Measurements from ENCODE around the gene HTN3. TPM values are rescaled to one million over a fixed set of nuclear protein-coding genes. Genes with fewer than 3 reads are reported as not detected.

HTN3 gene
- total RNA-seq, 1 donor, result not detected

DNA sequence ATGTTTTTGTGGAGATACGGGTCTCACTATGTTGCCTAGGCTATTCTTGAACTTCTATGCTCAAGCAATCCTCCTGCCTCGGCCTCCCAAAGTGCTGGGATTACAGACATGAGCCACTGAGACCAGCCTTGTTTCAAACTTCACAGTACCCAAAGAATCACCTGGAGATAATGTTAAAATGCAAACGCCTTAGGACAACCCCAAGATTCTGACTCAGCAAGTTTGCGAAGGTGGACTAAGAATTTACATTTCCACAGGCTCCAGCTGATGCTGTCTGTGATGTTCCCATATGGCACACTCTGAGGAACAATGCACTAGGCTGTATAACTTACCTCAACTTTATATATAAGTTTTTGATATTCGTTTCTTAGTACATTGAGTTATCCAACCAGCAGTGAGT, 33.5 kb upstream of the HTN3 start:
- TF ChIP-seq, protein P1, sequence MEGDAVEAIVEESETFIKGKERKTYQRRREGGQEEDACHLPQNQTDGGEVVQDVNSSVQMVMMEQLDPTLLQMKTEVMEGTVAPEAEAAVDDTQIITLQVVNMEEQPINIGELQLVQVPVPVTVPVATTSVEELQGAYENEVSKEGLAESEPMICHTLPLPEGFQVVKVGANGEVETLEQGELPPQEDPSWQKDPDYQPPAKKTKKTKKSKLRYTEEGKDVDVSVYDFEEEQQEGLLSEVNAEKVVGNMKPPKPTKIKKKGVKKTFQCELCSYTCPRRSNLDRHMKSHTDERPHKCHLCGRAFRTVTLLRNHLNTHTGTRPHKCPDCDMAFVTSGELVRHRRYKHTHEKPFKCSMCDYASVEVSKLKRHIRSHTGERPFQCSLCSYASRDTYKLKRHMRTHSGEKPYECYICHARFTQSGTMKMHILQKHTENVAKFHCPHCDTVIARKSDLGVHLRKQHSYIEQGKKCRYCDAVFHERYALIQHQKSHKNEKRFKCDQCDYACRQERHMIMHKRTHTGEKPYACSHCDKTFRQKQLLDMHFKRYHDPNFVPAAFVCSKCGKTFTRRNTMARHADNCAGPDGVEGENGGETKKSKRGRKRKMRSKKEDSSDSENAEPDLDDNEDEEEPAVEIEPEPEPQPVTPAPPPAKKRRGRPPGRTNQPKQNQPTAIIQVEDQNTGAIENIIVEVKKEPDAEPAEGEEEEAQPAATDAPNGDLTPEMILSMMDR (IDR thresholded peaks at IDR 0.05; ENCODE audit: extremely low read depth, low read depth, low read length), result no peak
- H3K79me2 ChIP-seq (ENCODE audit: insufficient read depth, low read length), result no peaks in the 10 kb centered on the region
- no peak for DNase-seq (ENCODE audit: insufficient read length, low spot score, missing footprints)
- no peak overlapping the region for H3K27ac ChIP-seq (ENCODE audit: low read depth, low read length)
- no peaks in the 10 kb centered on the region for H3K9me3 ChIP-seq (ENCODE audit: low read depth, low read length)
- H3K4me2 ChIP-seq (ENCODE audit: insufficient read depth, low read length), result no peak overlapping the region
- H3K4me3 ChIP-seq (ENCODE audit: insufficient read depth, low read length), result no peak overlapping the region
- H3K36me3 ChIP-seq (ENCODE audit: insufficient read depth, low read length), result no peaks in the 10 kb centered on the region
- H2AFZ ChIP-seq (ENCODE audit: low read length), result no peak overlapping the region
- no peaks in the 10 kb centered on the region for H3K4me1 ChIP-seq (ENCODE audit: insufficient read depth, low read length)
- no peaks in the 10 kb centered on the region for H3K27me3 ChIP-seq (ENCODE audit: insufficient read depth, low read length)
- no peaks in the 10 kb centered on the region for H4K20me1 ChIP-seq (ENCODE audit: insufficient read depth, low read length)

DNA sequence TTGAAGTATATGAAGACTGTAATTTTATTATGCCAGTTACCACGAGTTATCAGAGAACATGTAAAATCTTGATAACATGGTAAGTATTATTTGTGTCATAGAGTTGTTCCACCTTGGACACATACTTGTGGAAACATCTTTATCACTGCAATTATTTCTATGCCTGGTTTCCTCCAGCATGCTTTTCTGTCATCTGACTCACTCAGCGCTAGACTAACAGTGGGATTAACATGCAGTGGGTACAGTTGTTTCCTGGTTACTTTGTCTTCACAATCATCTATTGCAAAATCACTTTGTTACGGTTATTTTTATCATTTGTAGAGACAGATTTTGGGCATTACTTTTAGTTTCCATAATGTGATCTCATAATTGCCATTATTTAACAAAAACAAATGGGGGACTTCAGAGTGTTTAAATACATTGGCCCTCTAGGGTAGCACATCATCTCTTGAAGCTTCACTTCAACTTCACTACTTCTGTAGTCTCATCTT, 32.7 kb upstream of the HTN3 start, which contains the start of gene STATH:
Gene STATH, plus strand, starts transcription at position 441 of the 491 bp plus-strand sequence. CDS start 2,472 bp downstream, outside the sequence.
- no peak within 1 kb of the TSS for H3K4me2 ChIP-seq (ENCODE audit: insufficient read depth, low read length)
- H3K4me3 ChIP-seq (ENCODE audit: insufficient read depth, low read length), result no peak within 1 kb of the TSS
- H3K27ac ChIP-seq (ENCODE audit: low read depth, low read length), result no peak within 1 kb of the TSS
- H4K20me1 ChIP-seq (ENCODE audit: insufficient read depth, low read length), result no peaks in the 10 kb centered on the region
- H3K9me3 ChIP-seq (ENCODE audit: low read depth, low read length), result no peaks in the 10 kb centered on the region
- DNase-seq (ENCODE audit: insufficient read length, low spot score, missing footprints), result no peak
- H2AFZ ChIP-seq (ENCODE audit: low read length), result no peak within 1 kb of the TSS
- H3K4me1 ChIP-seq (ENCODE audit: insufficient read depth, low read length), result no peaks in the 10 kb centered on the region
- H3K27me3 ChIP-seq (ENCODE audit: insufficient read depth, low read length), result no peaks in the 10 kb centered on the region
- TF ChIP-seq, protein P1 (IDR thresholded peaks at IDR 0.05; ENCODE audit: extremely low read depth, low read depth, low read length), result no peak
- no peaks in the 10 kb centered on the region for H3K79me2 ChIP-seq (ENCODE audit: insufficient read depth, low read length)
- H3K36me3 ChIP-seq (ENCODE audit: insufficient read depth, low read length), result no peaks in the 10 kb centered on the region

DNA sequence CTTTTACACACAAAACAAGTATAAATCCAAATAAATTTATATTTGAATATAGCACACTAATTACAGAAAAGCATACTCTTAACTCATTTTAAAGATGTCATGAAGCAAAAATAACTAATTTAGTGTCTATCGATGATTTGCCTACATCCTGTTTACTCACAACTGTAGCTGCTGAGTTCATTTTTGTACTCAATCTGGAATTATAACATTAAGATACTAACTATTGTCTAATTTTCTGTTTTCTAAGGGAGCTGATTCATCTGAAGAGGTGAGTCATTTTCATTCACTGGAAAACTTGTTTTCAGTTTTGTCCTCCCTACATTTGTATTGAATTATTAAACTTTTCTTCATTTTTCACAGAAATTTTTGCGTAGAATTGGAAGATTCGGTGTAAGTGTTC, 28.8 kb upstream of the HTN3 start:
- Histone ChIP-seq H3K4me3 (ENCODE audit: insufficient read depth, low read length) (no peak overlapping the region), H2AFZ (ENCODE audit: low read length) (no peak overlapping the region), H3K4me2 (ENCODE audit: insufficient read depth, low read length) (no peak overlapping the region), H3K27me3 (ENCODE audit: insufficient read depth, low read length) (no peaks in the 10 kb centered on the region), H3K27ac (ENCODE audit: low read depth, low read length) (no peak overlapping the region), H3K4me1 (ENCODE audit: insufficient read depth, low read length) (no peaks in the 10 kb centered on the region), H3K36me3 (ENCODE audit: insufficient read depth, low read length) (no peaks in the 10 kb centered on the region), H3K9me3 (ENCODE audit: low read depth, low read length) (no peaks in the 10 kb centered on the region), H4K20me1 (ENCODE audit: insufficient read depth, low read length) (no peaks in the 10 kb centered on the region), H3K79me2 (ENCODE audit: insufficient read depth, low read length) (no peaks in the 10 kb centered on the region)
- TF ChIP-seq, protein P1 (IDR thresholded peaks at IDR 0.05; ENCODE audit: extremely low read depth, low read depth, low read length), result no peak
- DNase-seq (ENCODE audit: insufficient read length, low spot score, missing footprints), result no peak

DNA sequence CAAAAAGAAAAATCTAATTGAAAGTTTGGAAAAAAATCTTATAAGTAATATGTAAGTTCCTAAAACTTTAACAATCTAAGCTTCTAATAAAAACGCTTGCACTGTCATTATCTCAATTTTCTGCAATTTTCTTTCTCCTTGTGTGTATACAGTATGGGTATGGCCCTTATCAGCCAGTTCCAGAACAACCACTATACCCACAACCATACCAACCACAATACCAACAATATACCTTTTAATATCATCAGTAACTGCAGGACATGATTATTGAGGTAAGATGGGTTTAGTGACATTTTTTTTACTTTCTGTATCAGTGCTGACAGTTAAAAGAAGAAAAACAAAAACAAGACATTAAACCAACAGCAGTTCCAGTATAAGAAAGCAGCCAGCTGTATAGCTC, 27.5 kb upstream of the HTN3 start:
- TF ChIP-seq, protein P1 (IDR thresholded peaks at IDR 0.05; ENCODE audit: extremely low read depth, low read depth, low read length), result no peak
- no peaks in the 10 kb centered on the region for H3K27me3 ChIP-seq (ENCODE audit: insufficient read depth, low read length)
- no peak overlapping the region for H3K4me2 ChIP-seq (ENCODE audit: insufficient read depth, low read length)
- DNase-seq (ENCODE audit: insufficient read length, low spot score, missing footprints), result no peak
- H3K27ac ChIP-seq (ENCODE audit: low read depth, low read length), result no peak overlapping the region
- H4K20me1 ChIP-seq (ENCODE audit: insufficient read depth, low read length), result no peaks in the 10 kb centered on the region
- no peaks in the 10 kb centered on the region for H3K36me3 ChIP-seq (ENCODE audit: insufficient read depth, low read length)
- no peaks in the 10 kb centered on the region for H3K4me1 ChIP-seq (ENCODE audit: insufficient read depth, low read length)
- H3K79me2 ChIP-seq (ENCODE audit: insufficient read depth, low read length), result no peaks in the 10 kb centered on the region
- no peak overlapping the region for H2AFZ ChIP-seq (ENCODE audit: low read length)
- no peaks in the 10 kb centered on the region for H3K9me3 ChIP-seq (ENCODE audit: low read depth, low read length)
- no peak overlapping the region for H3K4me3 ChIP-seq (ENCODE audit: insufficient read depth, low read length)
